Liver (tissue), 9 donors: ENCODE results near the gene SMIM44. TPM values are rescaled to one million over a fixed set of nuclear protein-coding genes. Genes with fewer than 3 reads are reported as not detected.
"Not testable (repeated sequence)": the region's sequence is repeated elsewhere in the genome, so short reads cannot be mapped to it uniquely, and the experiment has no call there.

Experiments used
- DNase-seq: peaks from one replicate; pipeline ENCODE4 v3.0.0-alpha.2; 2017; ENCODE audit warnings: low spot score
- H3K27ac ChIP-seq, 2 donors: one replicate each; pipeline ENCODE4 v1.7.0; 2013; ENCODE audit warnings: inconsistent platforms in 2 of 2, low read length in 2 of 2, control low read depth in 1 of 2, low read depth in 1 of 2, mild to moderate bottlenecking in 1 of 2
- H3K27me3 ChIP-seq, 4 donors: one replicate each; pipeline versions ENCODE4 v1.6.1 to v1.7.0; 2013; ENCODE audit warnings: low read length in 3 of 4, inconsistent platforms in 1 of 4, mild to moderate bottlenecking in 1 of 4, moderate library complexity in 1 of 4; ENCODE audit not compliant: control insufficient read depth in 4 of 4, insufficient read depth in 4 of 4
- H3K36me3 ChIP-seq, 4 donors: one replicate each; pipeline versions ENCODE4 v1.6.1 to v1.7.0; 2013; ENCODE audit warnings: low read length in 3 of 4, mild to moderate bottlenecking in 3 of 4, low read depth in 1 of 4, moderate library complexity in 1 of 4; ENCODE audit not compliant: control insufficient read depth in 4 of 4, insufficient read depth in 3 of 4
- H3K4me1 ChIP-seq, 4 donors: one replicate each; pipeline versions ENCODE4 v1.6.1 to v1.7.0; 2013; ENCODE audit warnings: low read length in 3 of 4, mild to moderate bottlenecking in 3 of 4, moderate library complexity in 1 of 4; ENCODE audit not compliant: control insufficient read depth in 4 of 4, insufficient read depth in 4 of 4
- H3K4me3 ChIP-seq, 3 donors: one replicate each; pipeline versions ENCODE4 v1.6.1 to v1.7.0; 2013; ENCODE audit warnings: low read length in 3 of 3, control low read depth in 1 of 3, low read depth in 1 of 3, mild to moderate bottlenecking in 1 of 3
- H3K9ac ChIP-seq, 2 donors: one replicate each; pipeline ENCODE4 v1.7.0; 2013; ENCODE audit warnings: low read length in 2 of 2, mild to moderate bottlenecking in 2 of 2, moderate library complexity in 2 of 2, control low read depth in 1 of 2, low read depth in 1 of 2
- H3K9me3 ChIP-seq, 4 donors: one replicate each; pipeline versions ENCODE4 v1.6.1 to v1.7.0; 2013; ENCODE audit warnings: low read length in 3 of 4; ENCODE audit not compliant: control insufficient read depth in 4 of 4
- EGR1 ChIP-seq, 2 donors: IDR thresholded peaks; 2 replicates each; pipeline ENCODE4 v1.6.1; 2016 to 2018; ENCODE audit warnings: antibody characterized with exemption in 2 of 2, low read depth in 2 of 2
- FOXA1 ChIP-seq: IDR thresholded peaks from 2 replicates; pipeline ENCODE4 v1.6.1; 2016; ENCODE audit warnings: antibody characterized with exemption
- FOXA2 ChIP-seq: IDR thresholded peaks from 2 replicates; pipeline ENCODE4 v1.6.1; 2016; ENCODE audit warnings: antibody characterized with exemption
- GABPA ChIP-seq, 2 donors: IDR thresholded peaks in 1 of 2; conservative IDR thresholded peaks in 1 of 2; 2 replicates each; pipeline ENCODE4 v1.6.1; 2016; ENCODE audit warnings: antibody characterized with exemption in 2 of 2, mild to moderate bottlenecking in 1 of 2, moderate library complexity in 1 of 2
- HNF4A ChIP-seq, 2 donors: conservative IDR thresholded peaks; 2 replicates each; pipeline ENCODE4 v1.6.1; 2016; ENCODE audit warnings: antibody characterized with exemption in 2 of 2, mild to moderate bottlenecking in 2 of 2
- HNF4G ChIP-seq: IDR thresholded peaks from 2 replicates; pipeline ENCODE4 v1.6.1; 2016; ENCODE audit warnings: antibody characterized with exemption
- JUND ChIP-seq, 2 donors: IDR thresholded peaks; 2 replicates each; pipeline ENCODE4 v1.6.1; 2016; ENCODE audit warnings: antibody characterized with exemption in 2 of 2
- NR2F2 ChIP-seq: IDR thresholded peaks from 2 replicates; pipeline ENCODE4 v1.6.1; 2016; ENCODE audit warnings: antibody characterized with exemption
- RAD21 ChIP-seq, 2 donors: IDR thresholded peaks; 2 replicates each; pipeline ENCODE4 v1.6.1; 2016; ENCODE audit warnings: antibody characterized with exemption in 2 of 2, mild to moderate bottlenecking in 2 of 2
- REST ChIP-seq: IDR thresholded peaks from 2 replicates; pipeline ENCODE4 v1.6.1; 2016; ENCODE audit warnings: antibody characterized with exemption, mild to moderate bottlenecking
- RXRA ChIP-seq, 2 donors: IDR thresholded peaks; 2 replicates each; pipeline ENCODE4 v1.6.1; 2017 to 2018; ENCODE audit warnings: antibody characterized with exemption in 2 of 2, mild to moderate bottlenecking in 1 of 2
- SP1 ChIP-seq: IDR thresholded peaks from 2 replicates; pipeline ENCODE4 v1.6.1; 2018; ENCODE audit warnings: antibody characterized with exemption, mild to moderate bottlenecking
- WGBS: extraction: QIAGEN DNeasy Blood & Tissue Kit; methylation state at CpG from one replicate; pipeline ENCODE4 v1.1.7; 2013; 5-methylcytosine and 5-hydroxymethylcytosine counted together
- polyA plus RNA-seq, 2 donors: library from polyadenylated mRNA; stranded (reverse) in 1 of 2; unstranded in 1 of 2; fragments of 200-250 nt in 1 of 2; fragments of >200 nt in 1 of 2; fragmentation: Nextera tagmentation in 1 of 2; extraction: Ambion mirVana in 1 of 2; gene quantifications; one replicate each; pipeline versions ENCODE4 v1.2.1 to v1.2.3, GENCODE V29; 2013 to 2015
- total RNA-seq, 2 donors: library from RNA; depleted of rRNA; stranded (reverse); fragments of >200 nt; gene quantifications; one replicate each; pipeline ENCODE4 v1.2.3, GENCODE V29; 2014
- TF ChIP-seq, protein P1 (sequence below): IDR thresholded peaks from 2 replicates; pipeline ENCODE4 v1.6.1; 2016; ENCODE audit warnings: antibody characterized with exemption
- TF ChIP-seq, protein P2 (sequence below): fragments of 150-350 bp; IDR thresholded peaks from 2 replicates; pipeline ENCODE4 v1.5.1; 2017; ENCODE audit warnings: improper control_type of control experiment, low read depth, low read length; ENCODE audit not compliant: missing input control
- TF ChIP-seq, protein P3 (sequence below): IDR thresholded peaks from 2 replicates; pipeline ENCODE4 v1.6.1; 2016; ENCODE audit warnings: antibody characterized with exemption
- donor health status: healthy.
- donor health status: healthy.
- donor health status: healthy.
- donor health status: healthy.
- donor health status: healthy.

SMIM44 gene
- total and polyA plus RNA-seq, 4 donors: not detected

DNA sequence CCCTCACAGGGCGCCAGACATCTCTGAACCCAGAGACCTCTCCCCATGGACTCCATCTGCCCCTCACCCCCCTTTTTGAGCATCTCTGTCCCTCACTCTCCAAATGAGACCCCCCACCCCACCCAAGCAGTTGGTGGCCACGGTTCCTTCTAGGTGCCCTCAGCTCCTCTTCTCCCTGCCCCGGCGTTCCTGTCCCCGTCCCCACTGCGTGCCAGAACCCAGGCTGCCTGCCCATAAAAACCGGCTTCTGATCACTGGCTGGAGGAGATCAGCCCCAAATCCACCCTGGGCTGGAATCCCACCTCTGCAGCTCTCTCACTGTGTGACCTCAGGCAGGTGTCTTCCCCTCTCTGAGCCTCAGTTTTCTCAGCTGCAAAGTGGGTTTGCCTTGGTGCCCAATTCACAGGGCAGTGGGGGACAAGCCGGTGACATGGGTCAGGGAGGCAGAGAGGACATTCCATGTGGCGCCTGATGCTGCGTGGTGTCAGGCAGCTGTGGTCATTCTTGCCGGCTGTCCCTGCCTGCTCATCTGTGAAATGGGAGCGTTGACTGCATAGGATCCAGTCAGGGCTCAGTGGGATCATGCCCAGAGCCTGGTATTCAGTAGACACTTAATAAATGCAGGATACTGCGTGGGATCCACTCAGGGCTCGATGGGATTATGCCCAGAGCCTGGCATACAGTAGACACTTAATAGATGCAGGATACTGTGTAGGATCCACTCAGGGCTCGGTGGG lies 28.4 kb downstream of the SMIM44 start:
- TF ChIP-seq REST (no peak), SP1 (no peak)
- TF ChIP-seq, protein P1, sequence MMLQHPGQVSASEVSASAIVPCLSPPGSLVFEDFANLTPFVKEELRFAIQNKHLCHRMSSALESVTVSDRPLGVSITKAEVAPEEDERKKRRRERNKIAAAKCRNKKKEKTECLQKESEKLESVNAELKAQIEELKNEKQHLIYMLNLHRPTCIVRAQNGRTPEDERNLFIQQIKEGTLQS: no peak
- no peaks in the 10 kb centered on the region for H3K27me3 ChIP-seq
- 96% methylated on average over 15 of the region's 15 CpGs for WGBS
- H3K9ac ChIP-seq: no peak overlapping the region
- no peaks in the 10 kb centered on the region for H3K9me3 ChIP-seq
- no peak overlapping the region for H3K27ac ChIP-seq
- H3K4me3 ChIP-seq: no peak overlapping the region
- no peak for DNase-seq
- H3K36me3 ChIP-seq: peaks cover 23 to 61% (median 32%) of the 10 kb centered on the region in 4 donors
- peaks cover 2 to 32% (median 18%) of the 10 kb centered on the region in 4 donors for H3K4me1 ChIP-seq

DNA sequence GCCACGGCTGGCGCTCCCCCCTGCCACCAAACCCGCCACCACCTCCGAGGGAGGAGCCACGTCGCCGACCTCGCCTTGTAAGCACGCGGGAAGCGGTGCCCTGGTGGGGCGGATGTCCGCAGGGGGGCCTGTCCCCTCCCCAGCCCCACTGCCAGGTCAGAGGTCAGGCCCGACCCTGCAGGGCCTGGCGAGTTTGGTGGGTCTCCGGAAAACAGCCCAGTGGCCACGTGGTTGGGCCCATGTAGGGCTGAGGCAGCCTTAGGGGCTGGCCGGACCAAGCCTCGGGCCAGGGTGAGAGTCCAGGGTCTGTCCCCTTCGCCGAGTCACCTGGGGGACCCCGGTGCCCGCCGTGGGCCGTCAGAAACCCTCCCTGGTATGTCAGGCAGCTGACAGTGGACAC lies 29.4 kb downstream of the SMIM44 start:
- WGBS: 90% methylated on average over 25 of the region's 25 CpGs
- Histone ChIP-seq H3K27me3 (no peaks in the 10 kb centered on the region), H3K27ac (no peak overlapping the region), H3K4me1 (peaks cover 0 to 24% (median 9%) of the 10 kb centered on the region in 4 donors), H3K4me3 (no peak overlapping the region), H3K9me3 (no peaks in the 10 kb centered on the region), H3K9ac (no peak overlapping the region), H3K36me3 (peaks cover 24 to 67% (median 36%) of the 10 kb centered on the region in 4 donors)
- DNase-seq: no peak
- TF ChIP-seq EGR1 (IDR thresholded peaks at IDR 0.05; ENCODE audit: low read depth in 2 of 2) (no peak), RAD21 (IDR thresholded peaks at IDR 0.05) (no peak), RXRA (IDR thresholded peaks at IDR 0.05) (no peak), FOXA2 (no peak), SP1 (no peak), GABPA (IDR thresholded peaks at IDR 0.05 in 1 of 2, conservative IDR thresholded peaks at IDR 0.05 in 1 of 2) (no peak), NR2F2 (no peak), REST (no peak), JUND (IDR thresholded peaks at IDR 0.05) (no peak), FOXA1 (no peak), HNF4G (no peak), HNF4A (conservative IDR thresholded peaks at IDR 0.05) (no peak)
- TF ChIP-seq, protein P2, sequence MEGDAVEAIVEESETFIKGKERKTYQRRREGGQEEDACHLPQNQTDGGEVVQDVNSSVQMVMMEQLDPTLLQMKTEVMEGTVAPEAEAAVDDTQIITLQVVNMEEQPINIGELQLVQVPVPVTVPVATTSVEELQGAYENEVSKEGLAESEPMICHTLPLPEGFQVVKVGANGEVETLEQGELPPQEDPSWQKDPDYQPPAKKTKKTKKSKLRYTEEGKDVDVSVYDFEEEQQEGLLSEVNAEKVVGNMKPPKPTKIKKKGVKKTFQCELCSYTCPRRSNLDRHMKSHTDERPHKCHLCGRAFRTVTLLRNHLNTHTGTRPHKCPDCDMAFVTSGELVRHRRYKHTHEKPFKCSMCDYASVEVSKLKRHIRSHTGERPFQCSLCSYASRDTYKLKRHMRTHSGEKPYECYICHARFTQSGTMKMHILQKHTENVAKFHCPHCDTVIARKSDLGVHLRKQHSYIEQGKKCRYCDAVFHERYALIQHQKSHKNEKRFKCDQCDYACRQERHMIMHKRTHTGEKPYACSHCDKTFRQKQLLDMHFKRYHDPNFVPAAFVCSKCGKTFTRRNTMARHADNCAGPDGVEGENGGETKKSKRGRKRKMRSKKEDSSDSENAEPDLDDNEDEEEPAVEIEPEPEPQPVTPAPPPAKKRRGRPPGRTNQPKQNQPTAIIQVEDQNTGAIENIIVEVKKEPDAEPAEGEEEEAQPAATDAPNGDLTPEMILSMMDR: no peak
- TF ChIP-seq, protein P3, sequence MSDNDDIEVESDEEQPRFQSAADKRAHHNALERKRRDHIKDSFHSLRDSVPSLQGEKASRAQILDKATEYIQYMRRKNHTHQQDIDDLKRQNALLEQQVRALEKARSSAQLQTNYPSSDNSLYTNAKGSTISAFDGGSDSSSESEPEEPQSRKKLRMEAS: no peak
- TF ChIP-seq, protein P1: no peak

DNA sequence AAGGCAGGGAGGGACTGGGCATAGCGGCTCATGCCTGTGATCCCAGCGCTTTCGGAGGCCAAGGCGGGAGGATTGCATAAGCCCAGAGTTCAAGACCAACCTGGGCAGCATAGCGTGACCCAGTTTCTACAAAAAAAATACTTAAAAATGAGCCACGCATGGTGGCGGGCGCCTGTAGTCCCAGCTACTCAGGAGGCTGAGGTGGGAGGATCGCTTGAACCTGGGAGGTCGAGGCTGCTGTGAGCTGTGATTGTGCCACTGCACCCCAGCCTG lies 30.4 kb downstream of the SMIM44 start:
- H3K9ac ChIP-seq: not testable (repeated sequence)

More for the DNA sequence above, 30.4 kb downstream of the SMIM44 start:
- not testable (repeated sequence) for H3K9me3 ChIP-seq, DNase-seq, H3K4me3 ChIP-seq, H3K27me3 ChIP-seq
- Histone ChIP-seq H3K4me1 (peaks cover 0 to 15% (median 5%) of the 10 kb centered on the region in 4 donors), H3K27ac (peak overlapping the region in 1 of 2 donors; percentile 29), H3K36me3 (peaks cover 24 to 70% (median 42%) of the 10 kb centered on the region in 4 donors)
- WGBS: 87% methylated on average over 10 of the region's 10 CpGs
